Measurements from ENCODE around the gene CYTIP.
A peak's percentile ranks its signal among the peaks of the same experiment; 100 is the strongest.

CYTIP gene

GRCh38 chr2:157443795-157444640 lies at the start of gene CYTIP:
Gene CYTIP (minus strand): TSS chr2:157444089. CDS start chr2:157444020, 69 bp downstream.
- peak; percentile 30 for DNase-seq

GRCh38 chr2:157492189-157492773 lies 48.4 kb upstream of the CYTIP start:
- peak; percentile 59 for DNase-seq

- DNase-seq: no peak
Measured at GRCh38 chr2:157489983-157490382, 46.1 kb upstream of the CYTIP start.

GRCh38 chr2:157488877-157489276 lies 45.0 kb upstream of the CYTIP start:
- DNase-seq: peak; percentile 42

GRCh38 chr2:157487747-157488146 lies 43.9 kb upstream of the CYTIP start:
- no peak for DNase-seq

- no peak for DNase-seq
Measured at GRCh38 chr2:157487271-157487610, 43.4 kb upstream of the CYTIP start.

GRCh38 chr2:157486596-157487270 lies 42.8 kb upstream of the CYTIP start:
- no peak for DNase-seq

GRCh38 chr2:157480182-157480961 lies 36.5 kb upstream of the CYTIP start:
- no peak for DNase-seq

- DNase-seq: no peak
Measured at GRCh38 chr2:157479081-157480027, 35.5 kb upstream of the CYTIP start.

- no peak for DNase-seq
Measured at GRCh38 chr2:157477919-157478318, 34.0 kb upstream of the CYTIP start.

- no peak for DNase-seq
Measured at GRCh38 chr2:157476953-157477709, 33.2 kb upstream of the CYTIP start.

- no peak for DNase-seq
Measured at GRCh38 chr2:157475722-157476390, 32.0 kb upstream of the CYTIP start.

- DNase-seq: no peak
Measured at GRCh38 chr2:157473581-157473980, 29.7 kb upstream of the CYTIP start.

- DNase-seq: no peak
Measured at GRCh38 chr2:157471078-157471477, 27.2 kb upstream of the CYTIP start.

- no peak for DNase-seq
Measured at GRCh38 chr2:157470321-157470720, 26.4 kb upstream of the CYTIP start.

GRCh38 chr2:157469726-157470125 lies 25.8 kb upstream of the CYTIP start:
- no peak for DNase-seq

GRCh38 chr2:157468931-157469708 lies 25.2 kb upstream of the CYTIP start:
- no peak for DNase-seq

GRCh38 chr2:157466764-157467163 lies 22.9 kb upstream of the CYTIP start:
- no peak for DNase-seq

- no peak for DNase-seq
Measured at GRCh38 chr2:157465554-157465953, 21.7 kb upstream of the CYTIP start.

GRCh38 chr2:157463002-157463401 lies 19.1 kb upstream of the CYTIP start:
- DNase-seq: no peak

Measured in retina (tissue), 1 donor.